ENCODE results near the gene AIP.

- TF ChIP-seq, protein P1, sequence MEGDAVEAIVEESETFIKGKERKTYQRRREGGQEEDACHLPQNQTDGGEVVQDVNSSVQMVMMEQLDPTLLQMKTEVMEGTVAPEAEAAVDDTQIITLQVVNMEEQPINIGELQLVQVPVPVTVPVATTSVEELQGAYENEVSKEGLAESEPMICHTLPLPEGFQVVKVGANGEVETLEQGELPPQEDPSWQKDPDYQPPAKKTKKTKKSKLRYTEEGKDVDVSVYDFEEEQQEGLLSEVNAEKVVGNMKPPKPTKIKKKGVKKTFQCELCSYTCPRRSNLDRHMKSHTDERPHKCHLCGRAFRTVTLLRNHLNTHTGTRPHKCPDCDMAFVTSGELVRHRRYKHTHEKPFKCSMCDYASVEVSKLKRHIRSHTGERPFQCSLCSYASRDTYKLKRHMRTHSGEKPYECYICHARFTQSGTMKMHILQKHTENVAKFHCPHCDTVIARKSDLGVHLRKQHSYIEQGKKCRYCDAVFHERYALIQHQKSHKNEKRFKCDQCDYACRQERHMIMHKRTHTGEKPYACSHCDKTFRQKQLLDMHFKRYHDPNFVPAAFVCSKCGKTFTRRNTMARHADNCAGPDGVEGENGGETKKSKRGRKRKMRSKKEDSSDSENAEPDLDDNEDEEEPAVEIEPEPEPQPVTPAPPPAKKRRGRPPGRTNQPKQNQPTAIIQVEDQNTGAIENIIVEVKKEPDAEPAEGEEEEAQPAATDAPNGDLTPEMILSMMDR (IDR thresholded peaks at IDR 0.05) = no peak
- no peak for TF ChIP-seq POLR2A (IDR thresholded peaks at IDR 0.05)
Observed at GRCh38 chr11:67538823-67539505, 56.1 kb downstream of the AIP start.
